Right renal cortex interstitium (tissue), 3 donors: Measurements from ENCODE around the gene SIPA1L3. TPM values are rescaled to one million over a fixed set of nuclear protein-coding genes. Genes with fewer than 3 reads are reported as not detected.
"Not testable (repeated sequence)": the region's sequence is repeated elsewhere in the genome, so short reads cannot be mapped to it uniquely, and the experiment has no call there.

ENCODE experiments used
- DNase-seq, 3 donors: peaks; one replicate each; pipeline ENCODE4 v3.0.0-alpha.2; 2013; ENCODE audit warnings: low read depth in 3 of 3, low spot score in 2 of 3
- polyA plus RNA-seq, 3 donors: library from polyadenylated mRNA; unstranded; fragments of 120-200 nt; gene quantifications; one replicate each; pipeline ENCODE4 v1.2.1, GENCODE V29; 2013; ENCODE audit not compliant: insufficient read length in 3 of 3

The SIPA1L3 gene
- polyA plus RNA-seq, 3 donors: 25.4 to 28.2 (median 25.7) TPM

DNA sequence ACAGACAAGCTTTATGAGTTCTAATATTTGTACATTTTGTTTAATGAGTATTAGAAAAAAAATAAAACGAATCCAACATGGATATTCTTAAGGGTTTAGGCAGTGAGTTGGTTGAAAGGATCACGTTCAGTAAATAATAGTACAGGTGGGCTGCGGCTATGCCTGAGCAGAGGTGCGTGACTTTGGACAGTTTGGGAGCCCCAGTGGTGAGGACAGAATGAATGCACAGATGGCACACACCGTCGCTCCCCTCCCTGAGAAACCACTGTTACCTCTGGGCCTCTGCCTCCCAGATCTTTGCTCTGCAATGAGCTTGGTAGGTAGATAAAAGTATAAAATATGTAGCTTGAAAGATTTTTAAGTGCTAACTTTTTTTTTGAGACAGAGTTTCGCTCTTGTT lies 153.3 kb downstream of the SIPA1L3 start:
- DNase-seq: no peak

DNA sequence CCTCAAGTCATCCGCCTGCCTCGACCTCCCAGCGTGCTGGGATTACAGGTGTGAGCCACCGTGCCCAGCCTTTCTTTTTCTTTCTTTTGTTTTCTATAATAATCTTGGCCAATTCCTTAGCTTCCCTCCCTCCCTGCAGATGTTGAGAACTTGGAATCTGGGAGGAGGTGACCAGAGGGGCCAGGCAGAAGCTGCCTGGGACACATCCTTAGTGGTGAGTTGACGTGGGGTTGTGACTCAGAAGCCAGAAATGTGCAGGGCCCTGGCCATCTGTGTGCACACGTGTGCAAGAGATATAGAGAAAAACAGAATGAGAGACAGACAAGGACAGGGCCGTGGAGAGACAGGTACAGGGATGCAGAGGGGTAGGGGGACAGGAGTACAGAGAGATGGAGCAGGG lies 154.3 kb downstream of the SIPA1L3 start:
- DNase-seq: no peak

DNA sequence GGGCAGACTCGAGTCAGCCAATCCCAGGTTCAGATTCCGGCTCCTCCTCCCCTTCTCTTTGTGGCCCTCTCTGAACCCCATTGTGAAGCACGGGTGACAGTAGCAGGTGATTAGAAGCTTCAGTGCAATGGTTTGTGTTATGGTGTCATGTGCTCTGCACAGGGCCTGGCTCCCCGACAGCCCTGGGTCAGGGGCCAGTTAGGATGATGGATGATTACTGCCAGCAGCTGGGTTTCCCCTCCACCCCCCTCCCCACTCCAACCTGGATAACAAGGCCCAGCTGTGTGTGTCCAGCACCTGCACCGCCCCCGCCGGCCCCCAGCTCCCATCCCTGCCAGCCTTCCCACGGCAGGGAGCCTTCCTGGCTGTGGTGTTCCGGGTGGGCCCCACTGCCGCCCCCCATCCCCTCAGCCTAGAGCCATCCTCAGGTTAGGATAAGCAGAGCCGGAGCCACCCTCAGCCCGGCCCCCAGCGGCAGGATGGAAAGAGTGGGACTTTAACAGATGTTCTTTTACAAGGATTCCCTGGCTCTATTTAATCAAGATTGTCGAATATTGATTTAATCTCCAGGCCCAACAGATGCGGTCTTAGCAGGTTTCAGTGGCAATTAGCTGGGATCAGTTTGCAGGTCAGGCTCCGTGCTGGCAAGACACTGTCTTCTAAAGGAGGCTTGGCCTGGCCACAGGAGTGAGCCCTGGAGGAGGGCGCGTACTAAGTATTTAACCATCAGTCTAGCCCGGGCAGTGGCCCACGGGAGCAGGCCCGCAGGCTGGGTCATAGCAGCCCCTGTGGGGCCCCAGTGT lies 156.2 kb downstream of the SIPA1L3 start:
- no peak for DNase-seq

DNA sequence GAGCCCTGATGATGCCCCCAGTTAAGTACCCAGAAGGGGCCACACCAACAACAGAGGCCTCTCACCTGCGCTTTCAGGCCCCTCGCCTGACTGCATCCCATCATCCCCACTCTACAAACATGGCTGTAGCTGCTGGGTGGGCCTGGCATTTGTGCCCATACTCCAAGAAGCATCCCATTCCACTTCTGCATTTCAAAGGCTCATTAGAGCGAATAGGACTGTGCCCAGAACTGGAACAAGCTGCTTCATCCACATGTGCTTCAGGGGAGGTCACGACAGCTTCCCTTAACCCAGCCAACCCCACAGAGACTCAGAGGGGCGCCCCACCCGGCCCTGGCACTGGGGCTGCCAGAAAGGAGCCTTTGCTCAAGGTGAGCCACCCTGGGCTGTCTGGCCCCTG lies 156.9 kb downstream of the SIPA1L3 start:
- no peak for DNase-seq

DNA sequence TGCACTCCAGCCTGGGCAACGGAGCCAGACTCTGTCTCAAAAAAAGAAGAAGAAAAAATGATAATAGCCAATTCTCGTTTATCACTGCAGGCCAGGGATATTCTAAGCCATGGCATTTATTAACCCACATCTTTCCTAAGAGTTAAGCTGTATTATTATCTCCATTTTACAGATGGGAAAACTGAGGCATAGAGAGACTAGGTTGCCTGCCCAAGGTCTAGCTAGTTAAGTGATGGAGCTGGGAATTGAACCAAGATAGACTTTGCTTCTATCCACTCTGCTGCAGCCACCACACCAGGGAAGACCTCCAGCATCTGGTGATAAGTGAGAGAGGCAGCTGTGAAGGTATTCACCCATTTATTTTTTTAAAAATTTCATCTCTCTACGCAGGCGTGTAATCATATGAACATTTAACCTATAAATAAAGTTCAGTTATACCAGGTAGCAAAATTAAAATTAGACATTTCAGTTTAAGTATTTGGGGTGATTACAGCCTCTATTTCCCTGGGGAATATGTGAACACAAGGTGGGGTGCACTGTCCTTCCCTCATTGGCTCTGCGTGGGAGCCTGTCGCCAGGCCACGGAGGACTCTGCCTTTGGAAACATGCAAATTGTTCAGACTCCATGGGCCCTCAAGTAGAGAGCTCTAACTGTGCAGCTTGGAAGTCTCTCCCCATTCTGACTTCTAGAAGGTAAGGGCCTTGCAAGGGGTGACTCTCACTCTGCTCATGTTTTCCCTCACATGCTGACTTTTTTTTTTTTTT lies 157.8 kb downstream of the SIPA1L3 start:
- no peak for DNase-seq

DNA sequence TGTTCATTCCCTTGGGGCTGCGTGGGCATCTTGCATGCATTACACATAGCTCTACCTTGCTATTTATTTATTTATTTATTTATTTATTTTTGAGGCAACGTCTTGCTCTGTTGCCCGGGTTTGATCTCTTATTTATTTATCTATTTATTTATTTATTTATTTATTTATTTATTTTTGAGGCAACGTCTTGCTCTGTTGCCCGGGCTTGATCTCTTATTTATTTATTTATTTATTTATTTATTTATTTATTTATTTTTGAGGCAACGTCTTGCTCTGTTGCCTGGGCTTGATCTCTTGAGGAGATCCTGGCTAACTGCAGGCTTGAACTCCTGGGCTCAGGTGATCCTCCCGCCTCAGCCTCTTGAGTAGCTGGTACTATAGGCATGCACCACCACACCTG lies 158.8 kb downstream of the SIPA1L3 start:
- DNase-seq: not testable (repeated sequence)

DNA sequence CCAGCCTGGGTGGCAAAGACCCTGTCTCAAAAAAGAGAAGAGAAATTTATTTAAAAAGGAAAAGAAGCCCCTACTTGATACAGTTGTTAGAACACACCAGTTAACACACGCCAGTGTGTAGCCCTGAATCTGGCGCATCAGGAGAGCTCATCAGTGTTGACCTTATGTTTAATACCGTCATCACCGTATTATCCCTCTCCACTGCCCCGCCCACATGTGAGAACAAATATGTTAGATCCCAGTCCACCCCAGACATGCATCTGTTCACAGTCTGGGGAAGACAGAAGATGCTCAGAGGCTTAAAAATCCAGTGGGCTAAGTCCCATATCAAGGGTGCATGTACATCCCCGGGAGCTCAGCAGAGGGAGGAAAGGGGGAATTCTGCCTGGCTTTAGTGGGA lies 161.8 kb downstream of the SIPA1L3 start:
- no peak for DNase-seq

DNA sequence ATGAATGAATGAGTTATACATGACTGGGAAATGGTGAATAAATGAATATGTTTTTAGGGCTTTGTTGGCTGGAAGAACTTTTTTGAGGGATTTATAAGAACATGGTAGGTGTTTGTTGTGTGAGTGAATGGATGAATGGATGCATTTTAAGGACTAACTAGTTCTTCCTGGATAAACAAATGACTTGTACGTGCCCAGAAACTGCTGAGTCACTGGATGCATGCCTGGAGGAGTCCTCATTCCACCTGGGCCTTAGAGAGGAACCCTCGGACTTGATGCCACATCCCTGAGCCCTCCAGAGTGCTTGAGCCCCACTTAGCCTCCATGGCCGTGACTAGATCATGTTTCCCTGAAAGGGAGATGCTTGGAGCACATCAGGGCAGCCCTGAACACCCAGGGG lies 163.6 kb downstream of the SIPA1L3 start:
- DNase-seq: no peak

DNA sequence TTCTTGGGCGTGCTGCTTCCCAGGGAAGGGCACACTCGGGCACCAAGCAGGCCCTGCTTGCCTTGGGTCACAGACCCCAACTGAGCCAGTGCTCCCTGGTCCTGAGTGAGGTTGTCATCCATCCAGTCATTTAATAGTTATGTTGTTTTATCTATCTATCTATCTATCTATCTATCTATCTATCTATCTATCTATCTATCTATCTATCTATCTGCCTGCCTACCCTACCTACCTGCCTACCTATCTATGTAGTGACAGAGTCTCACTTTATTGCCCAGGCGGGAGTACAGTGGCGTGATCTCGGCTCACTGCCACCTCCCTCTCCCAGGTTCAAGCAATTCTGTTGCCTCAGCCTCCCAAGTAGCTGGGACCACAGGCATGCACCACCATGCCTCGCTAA lies 164.0 kb downstream of the SIPA1L3 start:
- not testable (repeated sequence) for DNase-seq

DNA sequence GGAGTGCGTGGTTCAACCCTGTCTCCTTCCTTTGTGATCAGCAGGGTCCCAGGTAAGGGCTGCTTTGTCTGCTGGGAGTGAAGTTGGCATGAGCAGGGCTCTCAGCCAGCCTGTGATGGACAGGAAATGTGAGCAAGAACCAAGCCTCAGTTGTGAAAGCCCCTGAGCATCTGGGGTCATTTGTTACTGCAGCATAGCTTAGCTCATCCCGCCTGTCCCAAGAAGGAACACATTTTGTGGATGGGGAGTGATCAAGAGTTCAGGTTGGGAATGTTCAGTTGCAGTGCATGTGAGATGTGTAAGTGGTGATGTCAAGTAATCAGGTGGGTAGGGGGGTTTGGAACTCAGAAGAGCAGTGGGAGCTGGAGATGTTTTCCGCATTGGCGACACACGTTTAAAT lies 164.6 kb downstream of the SIPA1L3 start:
- no peak for DNase-seq

DNA sequence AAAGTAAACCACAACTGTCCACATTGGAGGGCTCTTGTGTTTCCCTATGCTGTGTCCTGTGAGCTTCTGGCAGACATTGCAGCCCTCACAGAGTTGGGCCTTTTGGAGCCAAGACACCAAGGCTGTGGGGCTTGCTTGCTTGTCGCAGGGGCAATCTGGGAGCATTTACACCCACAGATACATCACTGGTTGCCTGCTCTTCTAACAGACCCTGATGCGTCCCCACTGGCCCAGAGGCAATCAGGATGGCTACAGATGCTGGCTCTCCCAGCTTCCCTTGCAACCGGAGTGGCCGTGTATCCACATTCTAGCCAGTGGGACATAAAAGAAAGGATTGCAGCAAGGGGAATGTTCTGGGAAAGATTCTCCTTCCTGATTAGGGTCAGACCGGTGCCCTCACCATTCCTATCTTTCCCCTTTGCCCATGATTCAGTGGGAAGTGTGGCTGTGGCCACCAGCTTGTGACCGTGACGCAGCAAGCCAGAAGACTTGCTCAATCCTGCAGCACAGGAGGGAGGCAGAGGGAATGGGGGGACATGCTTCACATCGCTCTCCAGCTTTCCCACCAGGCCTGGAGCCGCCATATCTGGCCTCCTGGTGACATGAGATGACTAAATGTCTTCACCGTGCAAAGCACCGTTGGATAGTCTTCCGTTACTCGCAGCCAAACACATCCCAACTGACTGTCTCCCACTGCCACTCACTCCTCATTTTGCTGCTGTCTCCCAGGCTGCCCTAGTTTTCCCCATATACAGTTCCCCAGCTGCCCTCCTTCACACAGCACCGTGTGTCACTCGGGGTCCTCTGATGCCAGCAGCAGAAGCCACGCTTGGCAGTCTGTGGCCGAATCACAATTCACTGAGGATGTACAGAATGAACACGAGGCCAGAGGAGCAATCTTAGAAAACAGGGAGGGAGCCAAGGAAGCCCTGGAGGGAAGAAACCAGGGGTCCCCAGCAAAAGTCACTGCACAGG lies 166.1 kb downstream of the SIPA1L3 start:
- no peak for DNase-seq

DNA sequence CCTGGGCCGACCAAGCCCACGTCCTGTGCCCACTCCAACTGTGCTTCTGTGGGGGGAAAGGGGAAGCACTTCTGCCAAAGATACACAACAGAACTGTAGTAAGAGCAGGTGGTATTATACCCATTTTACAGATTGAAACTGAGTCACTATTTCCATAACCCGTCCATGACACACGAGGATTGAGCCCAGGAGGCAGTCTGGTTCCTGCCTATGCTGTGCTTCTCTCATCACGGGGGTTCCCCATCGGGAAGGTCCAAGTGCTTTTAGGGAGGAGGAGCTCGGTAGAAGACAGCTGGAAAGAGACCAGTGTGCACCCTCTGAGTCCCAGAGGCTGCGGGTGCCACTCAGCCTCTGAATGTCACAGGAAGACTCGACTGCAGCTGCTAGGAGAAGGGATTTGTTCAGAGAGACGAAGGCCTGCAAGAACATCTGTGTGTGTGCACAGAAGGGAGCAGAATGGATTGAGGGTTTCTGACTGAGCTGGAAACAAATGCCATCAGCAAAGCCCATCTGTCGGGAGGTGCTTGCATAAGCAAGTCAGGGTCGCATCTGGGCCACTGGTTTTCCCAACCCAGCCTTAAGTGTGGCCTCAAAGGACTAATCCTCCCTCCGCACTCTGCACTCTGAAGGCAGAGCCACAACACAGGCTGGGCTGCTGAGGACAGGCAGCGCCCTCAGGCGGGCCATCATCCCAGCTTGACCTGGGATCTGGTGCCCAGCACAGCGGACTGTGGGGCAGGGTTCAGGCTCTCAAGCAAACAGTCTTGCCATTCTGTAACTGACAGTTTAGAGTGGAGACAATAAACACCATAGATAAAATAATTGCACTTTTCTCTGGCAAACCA lies 167.1 kb downstream of the SIPA1L3 start:
- DNase-seq: no peak

DNA sequence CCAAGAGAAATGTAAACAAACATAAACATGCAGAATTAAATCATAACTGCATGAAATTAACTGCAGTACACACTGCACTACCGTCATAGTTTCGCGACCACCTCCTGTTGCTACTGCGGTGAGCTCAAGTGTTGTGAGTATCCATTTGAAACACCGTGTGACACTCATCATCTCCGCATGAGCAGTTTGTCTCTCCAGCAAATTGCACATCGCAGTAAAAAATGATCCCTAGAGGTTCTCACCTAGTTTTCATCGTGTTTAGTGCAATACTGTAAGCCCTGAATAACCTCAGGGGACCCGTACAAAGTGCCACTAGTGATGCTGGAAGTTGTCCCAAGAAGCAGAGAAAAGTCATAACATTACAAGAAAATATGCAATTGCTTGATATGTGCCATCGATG lies 169.3 kb downstream of the SIPA1L3 start:
- no peak for DNase-seq

DNA sequence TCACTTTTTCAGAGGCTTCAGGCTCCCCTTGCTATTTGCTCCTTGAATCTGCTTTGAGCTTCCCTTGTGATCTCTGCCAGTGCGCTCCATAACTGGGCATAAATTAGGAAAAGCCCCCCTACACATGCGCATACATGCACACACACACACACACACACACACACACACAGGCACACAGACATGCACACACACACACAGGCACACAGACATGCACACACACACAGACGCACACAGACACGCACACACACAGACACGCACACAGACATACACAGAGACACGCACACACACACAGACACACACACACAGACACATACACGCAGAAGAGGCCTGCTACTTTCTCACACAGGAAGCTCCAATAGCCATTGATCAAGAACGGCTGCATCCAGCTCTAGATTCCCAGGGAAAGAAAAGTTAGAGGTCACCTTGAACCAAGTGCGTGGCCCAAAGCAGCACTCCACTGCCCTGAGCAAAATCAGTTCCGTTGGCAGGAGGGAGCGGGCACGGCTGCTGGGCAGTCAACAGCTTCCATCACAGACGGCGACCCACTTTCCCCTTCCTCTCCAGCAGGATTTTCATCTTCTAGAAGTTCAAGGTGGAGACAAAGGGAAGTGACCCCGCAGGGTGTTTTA lies 171.4 kb downstream of the SIPA1L3 start:
- no peak for DNase-seq

DNA sequence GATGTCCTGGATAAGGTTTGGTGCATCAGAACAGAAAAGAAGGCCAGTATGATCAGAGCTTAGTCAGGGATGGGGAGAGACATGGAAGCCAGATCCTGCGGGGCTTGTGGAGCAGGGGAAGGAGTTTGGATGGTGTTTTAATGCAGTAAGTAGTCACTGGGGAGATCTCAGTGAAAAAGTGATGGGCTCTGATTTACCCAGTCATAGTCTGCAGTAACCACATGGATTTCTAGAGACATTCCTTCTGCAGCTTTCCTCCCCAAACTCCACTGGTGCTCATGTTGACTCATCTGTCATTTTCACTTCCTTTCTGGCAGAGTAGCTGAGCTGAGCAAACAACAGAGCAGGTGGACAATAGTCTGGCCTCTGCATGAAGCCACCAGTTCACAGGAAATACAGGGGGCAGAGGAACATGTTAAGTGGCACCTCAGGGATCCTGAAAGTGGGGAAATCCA lies 172.9 kb downstream of the SIPA1L3 start:
- DNase-seq: no peak

DNA sequence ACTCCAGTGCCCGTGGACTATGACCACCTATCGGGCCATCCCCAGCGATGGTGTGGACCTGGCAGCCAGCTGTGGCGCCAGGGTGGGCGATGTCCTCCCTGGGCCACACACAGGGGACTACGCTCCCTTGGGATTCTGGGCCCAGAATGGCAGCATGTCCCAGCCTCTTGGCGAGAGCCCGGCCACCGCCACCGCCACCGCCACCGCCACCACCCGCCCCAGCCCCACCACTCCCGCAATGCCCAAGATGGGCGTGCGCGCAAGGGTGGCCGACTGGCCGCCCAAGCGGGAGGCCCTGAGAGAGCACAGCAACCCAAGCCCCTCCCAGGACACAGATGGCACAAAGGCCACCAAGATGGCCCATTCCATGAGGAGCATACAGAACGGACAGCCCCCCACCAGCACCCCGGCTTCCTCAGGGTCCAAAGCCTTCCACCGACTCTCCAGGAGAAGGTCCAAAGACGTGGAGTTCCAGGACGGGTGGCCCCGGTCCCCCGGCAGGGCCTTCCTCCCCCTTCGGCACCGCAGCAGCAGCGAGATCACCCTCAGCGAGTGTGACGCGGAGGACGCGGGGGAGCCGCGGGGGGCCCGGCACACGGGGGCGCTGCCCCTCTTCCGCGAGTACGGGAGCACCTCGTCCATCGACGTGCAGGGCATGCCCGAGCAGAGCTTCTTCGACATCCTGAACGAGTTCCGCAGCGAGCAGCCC lies 174.7 kb downstream of the SIPA1L3 start:
- DNase-seq: no peak

DNA sequence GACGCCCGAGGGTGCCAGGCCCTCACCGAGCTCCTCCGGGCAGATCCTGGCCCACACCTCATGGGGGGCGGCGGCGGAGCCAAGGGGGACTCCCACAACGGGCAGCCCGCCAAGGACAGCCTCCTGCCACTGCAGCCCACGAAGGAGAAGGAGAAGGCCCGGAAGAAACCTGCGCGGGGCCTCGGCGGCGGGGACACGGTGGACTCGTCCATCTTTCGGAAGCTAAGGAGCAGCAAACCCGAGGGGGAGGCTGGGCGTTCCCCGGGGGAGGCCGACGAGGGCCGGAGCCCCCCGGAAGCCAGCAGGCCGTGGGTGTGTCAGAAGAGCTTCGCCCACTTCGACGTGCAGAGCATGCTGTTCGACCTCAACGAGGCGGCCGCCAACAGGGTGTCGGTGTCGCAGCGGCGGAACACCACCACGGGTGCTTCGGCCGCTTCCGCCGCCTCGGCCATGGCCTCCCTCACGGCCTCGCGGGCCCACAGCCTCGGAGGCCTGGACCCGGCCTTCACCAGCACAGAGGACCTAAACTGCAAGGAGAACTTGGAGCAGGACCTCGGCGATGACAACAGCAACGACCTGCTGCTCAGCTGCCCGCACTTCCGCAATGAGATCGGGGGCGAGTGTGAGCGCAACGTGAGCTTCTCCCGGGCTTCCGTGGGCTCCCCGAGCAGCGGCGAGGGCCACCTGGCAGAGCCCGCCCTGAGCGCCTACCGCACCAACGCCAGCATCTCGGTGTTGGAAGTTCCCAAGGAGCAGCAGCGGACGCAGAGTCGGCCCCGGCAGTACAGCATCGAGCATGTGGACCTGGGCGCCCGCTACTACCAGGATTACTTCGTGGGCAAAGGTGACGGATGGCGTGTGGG lies 175.5 kb downstream of the SIPA1L3 start:
- no peak for DNase-seq

DNA sequence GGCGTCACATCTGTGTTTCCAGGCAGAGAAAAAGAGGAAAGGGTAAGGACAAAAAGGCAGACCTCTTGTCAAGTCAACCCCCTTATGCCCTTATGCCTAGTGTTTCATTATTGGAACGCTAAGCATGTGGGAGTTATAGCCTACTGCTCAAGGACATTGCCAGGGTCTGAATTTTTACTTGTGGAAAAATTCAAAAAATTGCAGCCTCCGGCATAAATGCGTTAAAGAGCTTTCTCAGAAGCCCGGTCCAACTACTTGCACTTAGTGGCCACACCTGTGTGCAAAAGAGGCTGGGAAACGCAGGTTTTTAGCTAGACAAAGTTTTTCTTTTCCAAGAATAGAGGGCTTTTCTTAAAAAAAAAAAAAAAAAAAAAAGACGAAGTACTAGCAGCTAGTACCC lies 177.2 kb downstream of the SIPA1L3 start:
- no peak for DNase-seq
